ENCODE data around the gene MYH1.

The MYH1 gene

GRCh38 chr17:10477701-10478100, 40.6 kb downstream of the MYH1 start:
- DNase-seq = no peak

DNA sequence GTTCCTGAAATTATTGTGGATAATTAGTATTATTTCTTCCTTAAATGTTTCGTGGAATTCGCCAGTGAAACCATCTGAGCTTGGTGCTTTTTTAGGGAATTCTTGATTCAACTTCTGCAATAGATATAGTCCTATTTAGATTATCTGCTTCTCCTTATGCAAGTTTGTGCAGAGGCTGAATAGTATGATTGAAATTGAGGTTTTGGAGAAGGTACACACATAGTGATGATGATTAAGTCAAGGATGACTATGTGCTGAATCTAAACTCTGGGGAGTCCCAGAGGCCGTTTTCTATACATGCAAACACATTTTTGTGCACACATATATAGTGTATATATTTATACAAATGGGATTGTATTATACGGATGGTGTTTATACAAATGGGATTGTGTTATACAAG, 43.8 kb downstream of the MYH1 start:
- DNase-seq = no peak

GRCh38 chr17:10471858-10472257, 46.5 kb downstream of the MYH1 start:
- no peak for DNase-seq

DNA sequence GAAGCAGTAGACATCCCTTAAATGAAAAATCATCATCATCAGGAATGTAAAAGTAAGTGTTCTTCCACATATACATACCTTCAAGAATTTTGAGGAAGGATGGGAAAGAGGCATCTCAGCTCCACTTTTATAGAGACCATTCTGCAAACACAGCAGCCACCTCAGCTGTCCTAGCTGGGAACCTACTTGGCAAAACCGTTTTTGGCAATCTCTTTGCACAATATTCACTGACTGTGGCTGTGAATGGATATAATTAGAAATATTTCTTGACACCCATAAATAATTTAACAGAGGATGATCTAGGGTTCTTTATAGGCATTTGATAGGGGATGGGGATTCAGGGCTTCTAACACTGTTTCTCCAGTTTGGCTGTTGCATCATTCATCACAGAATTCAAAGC, 48.9 kb downstream of the MYH1 start, which contains the start of gene MYH4:
TSS of gene MYH4 (minus strand) at position 101 of the 400 bp plus-strand sequence. CDS start 2,814 bp downstream, outside the sequence.
- DNase-seq = no peak

- no peak for DNase-seq
These were observed 54.9 kb downstream of the MYH1 start for GRCh38 chr17:10463402-10463801.

- no peak for DNase-seq
These were observed 58.3 kb downstream of the MYH1 start for GRCh38 chr17:10460062-10460461.

GRCh38 chr17:10458701-10459100, 59.6 kb downstream of the MYH1 start:
- DNase-seq = no peak

GRCh38 chr17:10457952-10458351, 60.4 kb downstream of the MYH1 start:
- DNase-seq = no peak

DNA sequence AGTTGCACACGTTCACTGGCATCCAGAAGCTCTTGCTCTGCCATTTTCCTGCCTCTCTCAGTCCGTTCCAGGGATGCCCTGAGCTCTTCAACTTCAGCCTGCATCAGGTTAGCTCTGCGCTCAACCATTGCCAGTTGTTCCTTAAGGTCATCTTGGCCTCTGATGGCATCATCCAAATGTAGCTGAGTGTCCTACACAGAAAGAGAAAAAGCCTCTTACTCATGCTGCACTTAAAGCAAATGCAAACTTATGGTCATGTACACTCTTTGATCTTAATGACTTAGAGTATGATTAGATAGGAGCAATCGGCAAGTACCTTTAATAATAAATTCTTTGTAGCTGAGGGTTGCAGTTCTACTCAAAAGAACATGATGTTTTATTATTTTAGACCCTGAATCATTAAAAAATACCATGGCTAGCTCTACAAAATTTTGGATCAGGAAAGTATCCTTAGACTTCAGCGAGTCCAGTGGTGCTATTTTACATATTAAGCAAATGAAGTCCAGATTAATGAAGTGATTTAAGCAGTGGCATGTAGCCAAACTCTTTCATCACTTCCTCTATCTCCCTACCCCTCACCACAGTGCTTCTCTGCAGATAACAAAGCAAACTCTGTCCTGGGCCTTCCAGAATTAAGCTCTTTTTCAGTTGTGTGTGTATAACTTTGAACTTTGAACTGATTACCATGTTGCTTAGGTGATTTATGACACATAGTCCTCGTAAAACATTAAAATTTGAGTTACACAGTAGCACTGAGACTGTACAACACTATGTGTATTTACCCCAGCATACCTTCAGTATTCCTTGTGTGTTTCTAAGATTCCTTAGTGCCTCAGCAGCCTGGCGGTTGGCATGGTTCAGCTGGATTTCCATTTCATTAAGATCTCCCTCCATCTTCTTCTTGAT, 71.1 kb downstream of the MYH1 start:
- DNase-seq = no peak
